IMR-90 (cell line): ENCODE data around the gene NFYB. TPM values are rescaled to one million over a fixed set of nuclear protein-coding genes. Genes with fewer than 3 reads are reported as not detected.

Experiments
- ATAC-seq: fragments of 200-7000 bp; cut with Tn5 transposase; 2 replicates; pipeline ENCODE4 v1.9.1; 2020; ENCODE audit warnings: low read depth, mild to moderate bottlenecking, moderate library complexity
- BruUV-seq: library from RNA; stranded (reverse); fragments of 400-500 nt; replicated peaks from 2 replicates; lab custom pipeline; 2021; lab: Mats Ljungman, UMichigan
- CTCF ChIA-PET: fragments of 300-600 bp; formaldehyde crosslinking; extraction: SDS; loops from one replicate; lab custom pipeline; 2021; ENCODE audit warnings: antibody characterized with exemption; lab: Yijun Ruan, JAX
- POLR2A ChIA-PET: fragments of 300-600 bp; sonication (Branson Sonifier 250); formaldehyde crosslinking; loops from one replicate; lab custom pipeline; 2022; ENCODE audit warnings: antibody characterized with exemption; ENCODE audit not compliant: unreplicated experiment; lab: Charles Lee
- DNase-seq: peaks from one replicate; pipeline ENCODE4 v3.0.0; 2013
- H2AFZ ChIP-seq: replicated peaks from 2 replicates; pipeline ENCODE3; 2013; ENCODE audit warnings: low read length, mild to moderate bottlenecking; ENCODE audit not compliant: poor library complexity
- H2AK5ac ChIP-seq: 2 replicates; pipeline ENCODE4 v1.6.1; 2013; ENCODE audit warnings: low read depth, low read length, inconsistent platforms
- H2AK9ac ChIP-seq: replicated peaks from 2 replicates; pipeline ENCODE3; 2013; ENCODE audit warnings: mild to moderate bottlenecking, low read depth, low read length, moderate library complexity; ENCODE audit not compliant: poor library complexity
- H2BK120ac ChIP-seq: 2 replicates; pipeline ENCODE4 v1.6.1; 2013; ENCODE audit warnings: low read depth, low read length, inconsistent platforms
- H2BK15ac ChIP-seq: 3 replicates; pipeline ENCODE4 v1.6.1; 2013; ENCODE audit warnings: low read depth, low read length, inconsistent platforms
- H2BK20ac ChIP-seq: 2 replicates; pipeline ENCODE4 v1.6.1; 2013; ENCODE audit warnings: low read depth, mild to moderate bottlenecking, inconsistent platforms, low read length, moderate library complexity
- H2BK5ac ChIP-seq: 2 replicates; pipeline ENCODE4 v1.6.1; 2013; ENCODE audit warnings: mild to moderate bottlenecking, low read depth, low read length, inconsistent platforms; ENCODE audit not compliant: poor library complexity, severe bottlenecking
- H3K14ac ChIP-seq: replicated peaks from 2 replicates; pipeline ENCODE4 v1.6.1; 2013; ENCODE audit warnings: low read depth, low read length, inconsistent platforms
- H3K18ac ChIP-seq: 2 replicates; pipeline ENCODE4 v1.6.1; 2013; ENCODE audit warnings: low read depth, low read length, control low read depth
- H3K23ac ChIP-seq: 2 replicates; pipeline ENCODE4 v1.6.1; 2013; ENCODE audit warnings: low read depth, low read length, inconsistent platforms
- H3K27ac ChIP-seq: 2 replicates; pipeline ENCODE4 v1.5.1; 2013; ENCODE audit warnings: mild to moderate bottlenecking, control low read depth, low read length; ENCODE audit not compliant: insufficient read depth
- H3K27me3 ChIP-seq: 2 replicates; pipeline ENCODE4 v1.6.1; 2013; ENCODE audit warnings: low read length; ENCODE audit not compliant: control insufficient read depth, insufficient read depth
- H3K36me3 ChIP-seq: 2 replicates; pipeline ENCODE4 v1.6.1; 2013; ENCODE audit warnings: low read length, mixed read lengths; ENCODE audit not compliant: control insufficient read depth, insufficient read depth
- H3K4ac ChIP-seq: 2 replicates; pipeline ENCODE4 v1.6.1; 2013; ENCODE audit warnings: low read depth, low read length, inconsistent platforms
- H3K4me1 ChIP-seq: 2 replicates; pipeline ENCODE4 v1.6.1; 2013; ENCODE audit warnings: low read length, mixed read lengths; ENCODE audit not compliant: control insufficient read depth, insufficient read depth
- H3K4me2 ChIP-seq: 2 replicates; pipeline ENCODE4 v1.6.1; 2013; ENCODE audit warnings: low read depth, mild to moderate bottlenecking, control low read depth, low read length, moderate library complexity
- H3K4me3 ChIP-seq: 2 replicates; pipeline ENCODE4 v1.5.1; 2013; ENCODE audit warnings: low read depth, mild to moderate bottlenecking, control low read depth, low read length, moderate library complexity; ENCODE audit not compliant: insufficient read depth
- H3K56ac ChIP-seq: 2 replicates; pipeline ENCODE4 v1.6.1; 2013; ENCODE audit warnings: low read length, inconsistent platforms; ENCODE audit not compliant: insufficient read depth; ENCODE audit errors: extremely low read depth
- H3K79me1 ChIP-seq, 2 experiments: 2 replicates each; pipeline ENCODE4 v1.6.1; 2013; ENCODE audit warnings: low read length in 2 of 2, inconsistent platforms in 1 of 2, low read depth in 1 of 2
- H3K9ac ChIP-seq: 2 replicates; pipeline ENCODE4 v1.6.1; 2013; ENCODE audit warnings: low read depth, low read length, control low read depth
- H3K9me1 ChIP-seq: 2 replicates; pipeline ENCODE4 v1.6.1; 2013; ENCODE audit warnings: low read length, inconsistent platforms; ENCODE audit not compliant: insufficient read depth
- H3K9me3 ChIP-seq: 2 replicates; pipeline ENCODE4 v1.6.1; 2013; ENCODE audit warnings: low read length; ENCODE audit not compliant: control insufficient read depth, insufficient read depth
- H4K20me1 ChIP-seq: 2 replicates; pipeline ENCODE4 v1.6.1; 2013; ENCODE audit warnings: low read length, inconsistent platforms; ENCODE audit not compliant: insufficient read depth
- H4K5ac ChIP-seq: 2 replicates; pipeline ENCODE4 v1.6.1; 2013; ENCODE audit warnings: mild to moderate bottlenecking, low read depth, low read length, control low read depth
- H4K8ac ChIP-seq, 2 experiments: 2 replicates each; pipeline ENCODE4 v1.6.1; 2013; ENCODE audit warnings: low read depth in 2 of 2, low read length in 2 of 2, control low read depth in 1 of 2, inconsistent platforms in 1 of 2
- H4K91ac ChIP-seq: 2 replicates; pipeline ENCODE4 v1.6.1; 2013; ENCODE audit warnings: low read depth, low read length, inconsistent platforms; ENCODE audit not compliant: insufficient read depth
- BHLHE40 ChIP-seq: fragments of 150-350 bp; IDR thresholded peaks from 2 replicates; pipeline ENCODE4 v1.6.1; 2016; ENCODE audit warnings: mild to moderate bottlenecking, low read depth, low read length
- CEBPB ChIP-seq: IDR thresholded peaks from 2 replicates; pipeline ENCODE4 v1.6.1; 2012; ENCODE audit warnings: low read depth, low read length, improper control_type of control experiment
- CHD1 ChIP-seq: IDR thresholded peaks from 2 replicates; pipeline ENCODE4 v1.6.1; 2012; ENCODE audit warnings: low read depth, low read length, improper control_type of control experiment
- FOS ChIP-seq: fragments of 150-350 bp; IDR thresholded peaks from 2 replicates; pipeline ENCODE4 v1.6.1; 2016; ENCODE audit warnings: low read depth, low read length
- MAZ ChIP-seq: IDR thresholded peaks from 2 replicates; pipeline ENCODE4 v1.6.1; 2012; ENCODE audit warnings: low read depth, mild to moderate bottlenecking, low read length, improper control_type of control experiment, moderate library complexity, borderline replicate concordance
- NFE2L2 ChIP-seq: fragments of 150-350 bp; IDR thresholded peaks from 2 replicates; pipeline ENCODE4 v1.6.1; 2016; ENCODE audit warnings: low read depth, mild to moderate bottlenecking, low read length
- POLR2A ChIP-seq: IDR thresholded peaks from 2 replicates; pipeline ENCODE4 v1.6.1; 2012; ENCODE audit warnings: mild to moderate bottlenecking, low read depth, low read length
- RAD21 ChIP-seq: IDR thresholded peaks from 2 replicates; pipeline ENCODE4 v1.6.1; 2012; ENCODE audit warnings: low read length, improper control_type of control experiment
- RCOR1 ChIP-seq: IDR thresholded peaks from 2 replicates; pipeline ENCODE4 v1.6.1; 2012; ENCODE audit warnings: mild to moderate bottlenecking, low read length, improper control_type of control experiment; ENCODE audit not compliant: insufficient replicate concordance
- RFX5 ChIP-seq: IDR thresholded peaks from 2 replicates; pipeline ENCODE4 v1.8.0; 2012; ENCODE audit warnings: low read depth, mild to moderate bottlenecking, low read length, moderate library complexity
- SMC3 ChIP-seq: fragments of 150-350 bp; IDR thresholded peaks from 2 replicates; pipeline ENCODE4 v1.6.1; 2016; ENCODE audit warnings: low read depth, mild to moderate bottlenecking, antibody characterized with exemption, low read length, moderate library complexity
- WGBS, 2 experiments: methylation state at CpG; one replicate each; pipeline versions ENCODE4 v1.1.5 to v1.1.7; 2013; ENCODE audit warnings: missing lambda C conversion rate in 2 of 2; ENCODE audit not compliant: insufficient read length in 1 of 2; ENCODE audit errors: extremely low coverage in 2 of 2; 5-methylcytosine and 5-hydroxymethylcytosine counted together
- dilution Hi-C: fragments of 300-500 bp; cut with HindIII; formaldehyde crosslinking; loops from one replicate; pipeline ENCODE4 v1.14.3; 2018; ENCODE audit warnings: low sequenced_read_pairs; ENCODE audit not compliant: unreplicated experiment
- in situ Hi-C: fragments of 300-500 bp; cut with MboI; formaldehyde crosslinking; loops from 3 replicates; pipeline ENCODE4 v1.14.3; 2019; ENCODE audit warnings: low sequenced_read_pairs, inconsistent platforms, mixed read lengths
- intact Hi-C: fragments of 100-400 bp; cut with micrococcal nuclease; formaldehyde crosslinking; loops from 2 replicates; pipeline ENCODE4 v1.10.0; 2022
- polyA plus RNA-seq, 3 experiments: library from polyadenylated mRNA; depleted of rRNA; stranded (reverse); fragments of >200 nt; gene quantifications; 2 replicates each; pipeline ENCODE4 v1.2.3, GENCODE V29; 2012; ENCODE audit warnings: low replicate concordance in 1 of 3
- total RNA-seq: library from RNA; depleted of rRNA; stranded (reverse); fragments of >200 nt; gene quantifications from 2 replicates; pipeline ENCODE4 v1.2.3, GENCODE V29; 2012
- TF ChIP-seq, protein P1 (sequence below): fragments of 150-350 bp; IDR thresholded peaks from 2 replicates; pipeline ENCODE4 v1.6.1; 2016; ENCODE audit warnings: low read depth, mild to moderate bottlenecking, low read length, moderate library complexity, borderline replicate concordance
- TF ChIP-seq, protein P2 (sequence below): conservative IDR thresholded peaks from 2 replicates; pipeline ENCODE4 v1.5.1; 2012; ENCODE audit warnings: mild to moderate bottlenecking, low read depth, low read length, improper control_type of control experiment

NFYB gene
- total and polyA plus RNA-seq, 2 of the 4 experiments (the other 2 are of a cell fraction) = 22.2 to 28.4 TPM

GRCh38 chr12:104126548-104126947, 11.5 kb downstream of the NFYB start:
- TF ChIP-seq RAD21 = no peak
- TF ChIP-seq RCOR1 = no peak
- no peak for TF ChIP-seq CEBPB
- TF ChIP-seq SMC3 = no peak
- no peak for TF ChIP-seq CHD1
- TF ChIP-seq, protein P1, sequence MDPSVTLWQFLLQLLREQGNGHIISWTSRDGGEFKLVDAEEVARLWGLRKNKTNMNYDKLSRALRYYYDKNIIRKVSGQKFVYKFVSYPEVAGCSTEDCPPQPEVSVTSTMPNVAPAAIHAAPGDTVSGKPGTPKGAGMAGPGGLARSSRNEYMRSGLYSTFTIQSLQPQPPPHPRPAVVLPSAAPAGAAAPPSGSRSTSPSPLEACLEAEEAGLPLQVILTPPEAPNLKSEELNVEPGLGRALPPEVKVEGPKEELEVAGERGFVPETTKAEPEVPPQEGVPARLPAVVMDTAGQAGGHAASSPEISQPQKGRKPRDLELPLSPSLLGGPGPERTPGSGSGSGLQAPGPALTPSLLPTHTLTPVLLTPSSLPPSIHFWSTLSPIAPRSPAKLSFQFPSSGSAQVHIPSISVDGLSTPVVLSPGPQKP = no peak
- no peak for TF ChIP-seq POLR2A
- TF ChIP-seq RFX5 = no peak
- no peak for TF ChIP-seq FOS
- no peak for TF ChIP-seq BHLHE40
- no peak for TF ChIP-seq NFE2L2
- TF ChIP-seq MAZ = no peak
- TF ChIP-seq, protein P2, sequence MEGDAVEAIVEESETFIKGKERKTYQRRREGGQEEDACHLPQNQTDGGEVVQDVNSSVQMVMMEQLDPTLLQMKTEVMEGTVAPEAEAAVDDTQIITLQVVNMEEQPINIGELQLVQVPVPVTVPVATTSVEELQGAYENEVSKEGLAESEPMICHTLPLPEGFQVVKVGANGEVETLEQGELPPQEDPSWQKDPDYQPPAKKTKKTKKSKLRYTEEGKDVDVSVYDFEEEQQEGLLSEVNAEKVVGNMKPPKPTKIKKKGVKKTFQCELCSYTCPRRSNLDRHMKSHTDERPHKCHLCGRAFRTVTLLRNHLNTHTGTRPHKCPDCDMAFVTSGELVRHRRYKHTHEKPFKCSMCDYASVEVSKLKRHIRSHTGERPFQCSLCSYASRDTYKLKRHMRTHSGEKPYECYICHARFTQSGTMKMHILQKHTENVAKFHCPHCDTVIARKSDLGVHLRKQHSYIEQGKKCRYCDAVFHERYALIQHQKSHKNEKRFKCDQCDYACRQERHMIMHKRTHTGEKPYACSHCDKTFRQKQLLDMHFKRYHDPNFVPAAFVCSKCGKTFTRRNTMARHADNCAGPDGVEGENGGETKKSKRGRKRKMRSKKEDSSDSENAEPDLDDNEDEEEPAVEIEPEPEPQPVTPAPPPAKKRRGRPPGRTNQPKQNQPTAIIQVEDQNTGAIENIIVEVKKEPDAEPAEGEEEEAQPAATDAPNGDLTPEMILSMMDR = no peak
- peaks cover 18 to 52% of the 10 kb centered on the region in 2 experiments for H3K79me1 ChIP-seq
- H4K5ac ChIP-seq = no peak overlapping the region
- H4K20me1 ChIP-seq = no peaks in the 10 kb centered on the region; the same call in 1 of the 2 replicates
- no peak overlapping the region for H2AFZ ChIP-seq
- no peaks in the 10 kb centered on the region for H3K9me3 ChIP-seq
- DNase-seq = no peak
- no peaks in the 10 kb centered on the region for H3K27me3 ChIP-seq
- no peak overlapping the region for H4K91ac ChIP-seq
- no peak overlapping the region for H3K4ac ChIP-seq
- no peak for ATAC-seq
- H3K27ac ChIP-seq = no peak overlapping the region
- no peak overlapping the region for H2AK5ac ChIP-seq
- no peak overlapping the region for H3K4me2 ChIP-seq
- no peak overlapping the region for H2BK15ac ChIP-seq
- BruUV-seq = no TSS peak
- no peak overlapping the region for H3K14ac ChIP-seq
- intact Hi-C loops (no loop called here), in situ Hi-C loops (no loop called here), dilution Hi-C loops (no loop called here)
- H4K8ac ChIP-seq = no peak overlapping the region
- no CpG with 5 or more reads among the region's 3 CpGs for WGBS, 2 experiments
- H3K23ac ChIP-seq = no peak overlapping the region
- no peak overlapping the region for H3K56ac ChIP-seq
- CTCF ChIA-PET = no interaction called here
- H3K9me1 ChIP-seq = peaks cover 4% of the 10 kb centered on the region
- no peak overlapping the region for H3K18ac ChIP-seq
- H3K36me3 ChIP-seq = peaks cover 30% of the 10 kb centered on the region
- H2AK9ac ChIP-seq = no peak overlapping the region
- peaks cover 10% of the 10 kb centered on the region for H3K4me1 ChIP-seq
- no peak overlapping the region for H2BK20ac ChIP-seq
- no peak overlapping the region for H3K4me3 ChIP-seq
- H2BK5ac ChIP-seq = no peak overlapping the region
- POLR2A ChIA-PET = no interaction called here
- no peak overlapping the region for H3K9ac ChIP-seq
- no peak overlapping the region for H2BK120ac ChIP-seq
